H9 (cell line): ENCODE data around the gene NSD1. TPM values are rescaled to one million over a fixed set of nuclear protein-coding genes. Genes with fewer than 3 reads are reported as not detected.

ENCODE experiments used
- DNase-seq: peaks from one replicate; pipeline ENCODE4 v3.0.0-alpha.2; 2017
- H2AFZ ChIP-seq: one replicate; pipeline ENCODE4 v1.6.1; 2013; ENCODE audit warnings: mild to moderate bottlenecking, low read length, control low read depth, moderate library complexity
- H2AK5ac ChIP-seq: 2 replicates; pipeline ENCODE4 v1.6.1; 2013; ENCODE audit warnings: low read length, control low read depth, mixed read lengths; ENCODE audit not compliant: insufficient read length
- H2BK120ac ChIP-seq: one replicate; pipeline ENCODE4 v1.6.1; 2013; ENCODE audit warnings: low read depth, mild to moderate bottlenecking, low read length, control low read depth, inconsistent platforms; ENCODE audit not compliant: poor library complexity, severe bottlenecking
- H2BK12ac ChIP-seq: 2 replicates; pipeline ENCODE4 v1.6.1; 2013; ENCODE audit warnings: low read length, control low read depth, mixed read lengths, low read depth; ENCODE audit not compliant: insufficient read length
- H2BK15ac ChIP-seq: 2 replicates; pipeline ENCODE4 v1.6.1; 2013; ENCODE audit warnings: low read depth, low read length, control low read depth
- H2BK20ac ChIP-seq: one replicate; pipeline ENCODE4 v1.6.1; 2013; ENCODE audit warnings: low read depth, mild to moderate bottlenecking, low read length, control low read depth, inconsistent platforms; ENCODE audit not compliant: poor library complexity, severe bottlenecking
- H2BK5ac ChIP-seq: 2 replicates; pipeline ENCODE4 v1.6.1; 2013; ENCODE audit warnings: low read length, control low read depth, mixed read lengths; ENCODE audit not compliant: insufficient read length
- H3K14ac ChIP-seq: 2 replicates; pipeline ENCODE4 v1.6.1; 2013; ENCODE audit warnings: low read length, control low read depth; ENCODE audit not compliant: insufficient read depth
- H3K18ac ChIP-seq: 2 replicates; pipeline ENCODE4 v1.6.1; 2013; ENCODE audit warnings: low read depth, mild to moderate bottlenecking, mixed read lengths, low read length, control low read depth; ENCODE audit not compliant: insufficient read length
- H3K23ac ChIP-seq: 2 replicates; pipeline ENCODE4 v1.6.1; 2013; ENCODE audit warnings: low read length, control low read depth, mixed read lengths, low read depth; ENCODE audit not compliant: insufficient read length
- H3K23me2 ChIP-seq: 2 replicates; pipeline ENCODE4 v1.6.1; 2013; ENCODE audit warnings: low read depth, mild to moderate bottlenecking, mixed read lengths, low read length, control low read depth; ENCODE audit not compliant: insufficient read length, poor library complexity, severe bottlenecking
- H3K27ac ChIP-seq: 2 replicates; pipeline ENCODE4 v1.5.1; 2013; ENCODE audit warnings: low read length, control low read depth, mixed read lengths, low read depth; ENCODE audit not compliant: insufficient read length
- H3K27me3 ChIP-seq: 2 replicates; pipeline ENCODE4 v1.6.1; 2013; ENCODE audit warnings: low read length, control low read depth, inconsistent platforms; ENCODE audit not compliant: insufficient read depth
- H3K4ac ChIP-seq: 2 replicates; pipeline ENCODE4 v1.6.1; 2013; ENCODE audit warnings: low read depth, mild to moderate bottlenecking, control low read depth, inconsistent platforms, low read length, moderate library complexity
- H3K4me1 ChIP-seq: 2 replicates; pipeline ENCODE4 v1.6.1; 2013; ENCODE audit warnings: low read length, control low read depth, inconsistent platforms; ENCODE audit not compliant: insufficient read depth
- H3K4me2 ChIP-seq: 2 replicates; pipeline ENCODE4 v1.6.1; 2013; ENCODE audit warnings: low read length, control low read depth, mixed read lengths; ENCODE audit not compliant: insufficient read length, insufficient read depth
- H3K56ac ChIP-seq: 2 replicates; pipeline ENCODE4 v1.6.1; 2013; ENCODE audit warnings: low read depth, mild to moderate bottlenecking, mixed read lengths, low read length, control low read depth; ENCODE audit not compliant: insufficient read length
- H3K79me1 ChIP-seq: 2 replicates; pipeline ENCODE4 v1.6.1; 2013; ENCODE audit warnings: low read depth, mild to moderate bottlenecking, moderate library complexity, low read length, control low read depth, inconsistent platforms; ENCODE audit not compliant: insufficient read depth, poor library complexity, severe bottlenecking
- H3K79me2 ChIP-seq: 2 replicates; pipeline ENCODE4 v1.6.1; 2013; ENCODE audit warnings: low read length, control low read depth, inconsistent platforms; ENCODE audit not compliant: insufficient read depth
- H3K9ac ChIP-seq: 2 replicates; pipeline ENCODE4 v1.6.1; 2013; ENCODE audit warnings: low read length, control low read depth, mixed read lengths; ENCODE audit not compliant: insufficient read length; ENCODE audit errors: extremely low read depth
- H3K9me3 ChIP-seq: one replicate; pipeline ENCODE4 v1.6.1; 2013; ENCODE audit warnings: low read depth, low read length, inconsistent platforms; ENCODE audit not compliant: control insufficient read depth
- H3T11ph ChIP-seq: one replicate; pipeline ENCODE4 v1.6.1; 2013; ENCODE audit warnings: mild to moderate bottlenecking, low read length, control low read depth, inconsistent platforms
- H4K20me1 ChIP-seq: one replicate; pipeline ENCODE4 v1.6.1; 2013; ENCODE audit not compliant: control insufficient read depth, insufficient read length, insufficient read depth
- H4K5ac ChIP-seq: 2 replicates; pipeline ENCODE4 v1.6.1; 2013; ENCODE audit warnings: low read depth, mild to moderate bottlenecking, mixed read lengths, low read length, control low read depth; ENCODE audit not compliant: insufficient read length
- H4K8ac ChIP-seq: replicated peaks from 2 replicates; pipeline ENCODE4 v1.6.1; 2013; ENCODE audit warnings: low read length, control low read depth, mixed read lengths, low read depth; ENCODE audit not compliant: insufficient read length
- H4K91ac ChIP-seq: 2 replicates; pipeline ENCODE4 v1.6.1; 2013; ENCODE audit warnings: low read depth, mild to moderate bottlenecking, moderate library complexity, mixed read lengths, low read length, control low read depth; ENCODE audit not compliant: insufficient read length
- H3K27ac Mint-ChIP-seq, 3 experiments: 2 replicates in 2 of 3; 3 replicates in 1 of 3; pipeline ENCODE4 v1.8.0; 2020 to 2021; ENCODE audit warnings: mixed read lengths in 3 of 3, mild to moderate bottlenecking in 1 of 3, moderate library complexity in 1 of 3
- H3K27me3 Mint-ChIP-seq: 2 replicates; pipeline ENCODE4 v1.8.0; 2021; ENCODE audit warnings: low read depth, mild to moderate bottlenecking, moderate library complexity, mixed read lengths
- H3K36me3 Mint-ChIP-seq, 3 experiments: 2 replicates in 2 of 3; 3 replicates in 1 of 3; pipeline ENCODE4 v1.8.0; 2020 to 2021; ENCODE audit warnings: low read depth in 3 of 3, mixed read lengths in 3 of 3; ENCODE audit not compliant: insufficient read depth in 1 of 3
- H3K4me1 Mint-ChIP-seq, 2 experiments: 2 replicates each; pipeline ENCODE4 v1.8.0; 2020; ENCODE audit warnings: mixed read lengths in 2 of 2
- H3K4me3 Mint-ChIP-seq, 2 experiments: 2 replicates in 1 of 2; 3 replicates in 1 of 2; pipeline ENCODE4 v1.8.0; 2020 to 2021; ENCODE audit warnings: mild to moderate bottlenecking in 2 of 2, mixed read lengths in 2 of 2, moderate library complexity in 1 of 2
- H3K9me3 Mint-ChIP-seq, 2 experiments: 2 replicates in 1 of 2; 3 replicates in 1 of 2; pipeline ENCODE4 v1.8.0; 2020; ENCODE audit warnings: mild to moderate bottlenecking in 2 of 2, mixed read lengths in 2 of 2, moderate library complexity in 1 of 2
- CTCF ChIP-seq: fragments of 200-600 bp; sonication (generic); conservative IDR thresholded peaks from 3 replicates; pipeline ENCODE4 v1.8.0; 2021; ENCODE audit warnings: antibody characterized with exemption, mild to moderate bottlenecking
- WGBS: extraction: QIAGEN DNeasy Blood & Tissue Kit; methylation state at CpG from one replicate; pipeline ENCODE4 v1.1.7; 2013; ENCODE audit warnings: missing lambda C conversion rate, low lambda C conversion rate, mixed read lengths; ENCODE audit not compliant: insufficient read length; ENCODE audit errors: extremely low coverage; 5-methylcytosine and 5-hydroxymethylcytosine counted together
- total RNA-seq: library from RNA; stranded (reverse); gene quantifications from 2 replicates; pipeline ENCODE4 v1.2.1, GENCODE V29; 2021

Gene NSD1
- total RNA-seq, 1 experiment from 2014 or later: 213 TPM

- H3K36me3 Mint-ChIP-seq: peaks cover 5 to 29% (median 24%) of the 10 kb centered on the region in 3 experiments
- H3K4me3 Mint-ChIP-seq: no peak overlapping the region
- H2BK20ac ChIP-seq: no peak overlapping the region
- H3K79me2 ChIP-seq: peaks cover 30% of the 10 kb centered on the region; the same call in 1 of the 2 replicates
- H3K27me3 Mint-ChIP-seq: no peaks in the 10 kb centered on the region
- H3K4ac ChIP-seq: no peak overlapping the region
- H3K27ac Mint-ChIP-seq: peak overlapping the region in 1 of 3 experiments; percentile 52; a peak in 1 of 7 replicates
- H2BK15ac ChIP-seq: no peak overlapping the region
- no peak overlapping the region for H3K14ac ChIP-seq
- H4K8ac ChIP-seq: no peak overlapping the region
- H3K79me1 ChIP-seq: peaks cover 6% of the 10 kb centered on the region
- no peak overlapping the region for H3T11ph ChIP-seq
- no peak overlapping the region for H3K18ac ChIP-seq
- H2AK5ac ChIP-seq: no peak overlapping the region
- TF ChIP-seq CTCF: no peak
- no peaks in the 10 kb centered on the region for H3K4me1 ChIP-seq
- H3K27me3 ChIP-seq: no peaks in the 10 kb centered on the region
- no peaks in the 10 kb centered on the region for H3K9me3 Mint-ChIP-seq
- peaks cover 0 to 2% of the 10 kb centered on the region in 2 experiments; a peak in 2 of 4 replicates for H3K4me1 Mint-ChIP-seq
- H4K91ac ChIP-seq: no peak overlapping the region
- no CpG with 5 or more reads among the region's 3 CpGs for WGBS
- H3K23ac ChIP-seq: no peak overlapping the region
- no peaks in the 10 kb centered on the region for H3K23me2 ChIP-seq
- no peaks in the 10 kb centered on the region for H3K9me3 ChIP-seq
- H3K27ac ChIP-seq: no peak overlapping the region
- no peak overlapping the region for H2BK12ac ChIP-seq
- no peak overlapping the region for H3K56ac ChIP-seq
- H3K9ac ChIP-seq: no peak overlapping the region
- H4K20me1 ChIP-seq: no peaks in the 10 kb centered on the region
- no peak overlapping the region for H2AFZ ChIP-seq
- no peak overlapping the region for H3K4me2 ChIP-seq
- H4K5ac ChIP-seq: no peak overlapping the region
- H2BK5ac ChIP-seq: no peak overlapping the region
- no peak overlapping the region for H2BK120ac ChIP-seq
- no peak for DNase-seq
Observed at GRCh38 chr5:177179431-177179830, 45.9 kb downstream of the NSD1 start.
